K562 (cell line): ENCODE data around the gene CFD. TPM values are rescaled to one million over a fixed set of nuclear protein-coding genes. Genes with fewer than 3 reads are reported as not detected.

Source experiments
- BHLHE40 ChIP-seq: IDR thresholded peaks from 2 replicates; pipeline ENCODE4 v1.6.1; 2011; ENCODE audit warnings: low read length, improper control_type of control experiment
- CBX1 ChIP-seq: sonication (generic); IDR thresholded peaks from 2 replicates; pipeline ENCODE4 v1.6.1; 2016; ENCODE audit warnings: antibody characterized with exemption, low read depth, mild to moderate bottlenecking
- CREM ChIP-seq: IDR thresholded peaks from 2 replicates; pipeline ENCODE4 v1.6.1; 2014; ENCODE audit warnings: antibody characterized with exemption, low read depth
- ETV5 ChIP-seq: sonication (generic); formaldehyde crosslinking; IDR thresholded peaks from 2 replicates; pipeline ENCODE4 v1.4.0; 2020; ENCODE audit warnings: low read depth, mild to moderate bottlenecking, missing genetic modification reagents
- FIP1L1 ChIP-seq: fragments of 200-400 bp; formaldehyde crosslinking; IDR thresholded peaks from 2 replicates; pipeline ENCODE4 v1.6.1; 2018; ENCODE audit warnings: mild to moderate bottlenecking, low read depth, low read length; ENCODE audit not compliant: poor library complexity, severe bottlenecking
- FUS ChIP-seq: fragments of 200-400 bp; formaldehyde crosslinking; optimal IDR thresholded peaks from 2 replicates; pipeline ENCODE3; 2017; ENCODE audit warnings: low read depth, low read length
- HCFC1 ChIP-seq: IDR thresholded peaks from 2 replicates; pipeline ENCODE4 v1.6.1; 2012; ENCODE audit warnings: low read depth, low read length, improper control_type of control experiment
- ILF3 ChIP-seq: fragments of 450-650 bp; IDR thresholded peaks from 2 replicates; pipeline ENCODE4 v1.6.1; 2018; ENCODE audit warnings: antibody characterized with exemption, mild to moderate bottlenecking, moderate library complexity, borderline replicate concordance
- SLC30A9 ChIP-seq: fragments of 250-450 bp; sonication (Bioruptor Pico); IDR thresholded peaks from 2 replicates; pipeline ENCODE4 v1.8.0; 2022; ENCODE audit warnings: mild to moderate bottlenecking, moderate library complexity
- SMARCA4 ChIP-seq: fragments of 450-650 bp; IDR thresholded peaks from 2 replicates; pipeline ENCODE4 v1.6.1; 2016
- TAF1 ChIP-seq: IDR thresholded peaks from 2 replicates; pipeline ENCODE4 v1.6.1; 2011; ENCODE audit warnings: mild to moderate bottlenecking, low read length, moderate library complexity; ENCODE audit not compliant: insufficient read depth, control insufficient read depth, severe bottlenecking; ENCODE audit errors: extremely low read depth
- TAF7 ChIP-seq: fragments of 450-650 bp; IDR thresholded peaks from 2 replicates; pipeline ENCODE4 v1.6.1; 2016; ENCODE audit warnings: missing genetic modification characterization, missing compliant biosample characterization
- TOE1 ChIP-seq, 2 experiments: fragments of 450-650 bp in 1 of 2; sonication (generic) in 1 of 2; formaldehyde crosslinking in 1 of 2; IDR thresholded peaks; 2 replicates each; pipeline versions ENCODE4 v1.7.1 to v1.8.0; 2016 to 2022; ENCODE audit warnings: borderline replicate concordance in 2 of 2, mild to moderate bottlenecking in 2 of 2, antibody characterized with exemption in 1 of 2, inconsistent platforms in 1 of 2, low read depth in 1 of 2, missing genetic modification reagents in 1 of 2, moderate library complexity in 1 of 2
- USF2 ChIP-seq: sonication (generic); formaldehyde crosslinking; IDR thresholded peaks from 2 replicates; pipeline ENCODE4 v1.5.0; 2020; ENCODE audit warnings: missing genetic modification reagents
- ZBTB1 ChIP-seq: sonication (generic); formaldehyde crosslinking; IDR thresholded peaks from 2 replicates; pipeline ENCODE4 v1.8.1; 2023; ENCODE audit warnings: missing genetic modification reagents, low read depth, mild to moderate bottlenecking, borderline replicate concordance
- ZBTB2 ChIP-seq: fragments of 450-650 bp; IDR thresholded peaks from 2 replicates; pipeline ENCODE4 v1.6.1; 2016; ENCODE audit warnings: antibody characterized with exemption
- ZC3H8 ChIP-seq: fragments of 450-650 bp; IDR thresholded peaks from 2 replicates; pipeline ENCODE4 v1.6.1; 2017
- ZFP1 ChIP-seq: fragments of 450-650 bp; formaldehyde crosslinking; IDR thresholded peaks from 2 replicates; pipeline ENCODE4 v1.4.0; 2020; ENCODE audit warnings: mild to moderate bottlenecking, mixed read lengths
- ZFP30 ChIP-seq: fragments of 250-450 bp; sonication (Bioruptor Pico); IDR thresholded peaks from 2 replicates; pipeline ENCODE4 v1.8.0; 2022; ENCODE audit warnings: moderate library complexity, mild to moderate bottlenecking, inconsistent platforms, borderline replicate concordance
- polyA plus RNA-seq, 8 experiments: library from polyadenylated mRNA; depleted of rRNA in 4 of 8; stranded (reverse) in 5 of 8; unstranded in 3 of 8; fragments of >200 nt; fragmentation: Nextera tagmentation in 2 of 8; fragmentation: Illumina TruSeq in 1 of 8; extraction: Ambion mirVana in 2 of 8; extraction: Trizol in 1 of 8; gene quantifications; 2 replicates each; pipeline versions ENCODE4 v1.2.1 to v1.2.3, GENCODE V29; 2011 to 2014; ENCODE audit warnings: inconsistent platforms in 1 of 8, missing spikeins in 1 of 8
- total RNA-seq, 7 experiments: library from RNA; depleted of rRNA in 6 of 7; stranded (reverse); fragments of >200 nt in 6 of 7; fragmentation: Illumina TruSeq in 2 of 7; extraction: Trizol in 2 of 7; gene quantifications; 2 replicates each; pipeline versions ENCODE4 v1.2.1 to v1.2.3, GENCODE V29; 2011 to 2021; ENCODE audit warnings: low replicate concordance in 1 of 7
- TF ChIP-seq, protein P1 (sequence below): sonication (generic); formaldehyde crosslinking; IDR thresholded peaks from 2 replicates; pipeline ENCODE4 v1.8.1; 2023; ENCODE audit warnings: mild to moderate bottlenecking, missing genetic modification reagents
- TF ChIP-seq, protein P2 (sequence below): fragments of 450-650 bp; conservative IDR thresholded peaks from 2 replicates; pipeline ENCODE4 v1.6.1; 2016; ENCODE audit warnings: missing genetic modification characterization, low read depth, mild to moderate bottlenecking, control low read depth, missing compliant biosample characterization

Gene CFD
- total and polyA plus RNA-seq, 9 of the 15 experiments (the other 6 are each of a cell fraction or from before 2014, with no cell fraction given) = 0.52 to 59.4 (median 7.6) TPM

GRCh38 chr19:907183-907853 is 47.9 kb downstream of the CFD start (continued):
- TF ChIP-seq SMARCA4 (peak; percentile 98), SLC30A9 (CRISPR knock-in tag) (no peak), TOE1 (IDR thresholded peaks at IDR 0.05; ENCODE audit: borderline replicate concordance) (peak; percentile 23; the same call in 1 of the 2 replicates), TOE1 (CRISPR knock-in tag; IDR thresholded peaks at IDR 0.05; ENCODE audit: borderline replicate concordance, low read depth) (no peak), FIP1L1 (no peak), TAF1 (peak; percentile 48), CREM (peak; percentile 91), BHLHE40 (peak; percentile 31; the same call in 1 of the 2 replicates), FUS (no peak), HCFC1 (peak; percentile 4; the same call in 1 of the 2 replicates), CBX1 (peak; percentile 84), ILF3 (no peak), ZFP30 (no peak), ETV5 (CRISPR knock-in tag) (peak; percentile 89), ZBTB1 (no peak), USF2 (CRISPR knock-in tag) (no peak), TAF7 (tag) (no peak), ZFP1 (CRISPR knock-in tag) (0 out of 2 replicates have a peak, but pooled peaks have one; percentile 17), ZC3H8 (no peak), ZBTB2 (peak; percentile 61; the same call in 1 of the 2 replicates)
- TF ChIP-seq, protein P1, sequence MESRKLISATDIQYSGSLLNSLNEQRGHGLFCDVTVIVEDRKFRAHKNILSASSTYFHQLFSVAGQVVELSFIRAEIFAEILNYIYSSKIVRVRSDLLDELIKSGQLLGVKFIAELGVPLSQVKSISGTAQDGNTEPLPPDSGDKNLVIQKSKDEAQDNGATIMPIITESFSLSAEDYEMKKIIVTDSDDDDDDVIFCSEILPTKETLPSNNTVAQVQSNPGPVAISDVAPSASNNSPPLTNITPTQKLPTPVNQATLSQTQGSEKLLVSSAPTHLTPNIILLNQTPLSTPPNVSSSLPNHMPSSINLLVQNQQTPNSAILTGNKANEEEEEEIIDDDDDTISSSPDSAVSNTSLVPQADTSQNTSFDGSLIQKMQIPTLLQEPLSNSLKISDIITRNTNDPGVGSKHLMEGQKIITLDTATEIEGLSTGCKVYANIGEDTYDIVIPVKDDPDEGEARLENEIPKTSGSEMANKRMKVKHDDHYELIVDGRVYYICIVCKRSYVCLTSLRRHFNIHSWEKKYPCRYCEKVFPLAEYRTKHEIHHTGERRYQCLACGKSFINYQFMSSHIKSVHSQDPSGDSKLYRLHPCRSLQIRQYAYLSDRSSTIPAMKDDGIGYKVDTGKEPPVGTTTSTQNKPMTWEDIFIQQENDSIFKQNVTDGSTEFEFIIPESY = no peak; the same call in none of the 2 replicates
- TF ChIP-seq, protein P2, sequence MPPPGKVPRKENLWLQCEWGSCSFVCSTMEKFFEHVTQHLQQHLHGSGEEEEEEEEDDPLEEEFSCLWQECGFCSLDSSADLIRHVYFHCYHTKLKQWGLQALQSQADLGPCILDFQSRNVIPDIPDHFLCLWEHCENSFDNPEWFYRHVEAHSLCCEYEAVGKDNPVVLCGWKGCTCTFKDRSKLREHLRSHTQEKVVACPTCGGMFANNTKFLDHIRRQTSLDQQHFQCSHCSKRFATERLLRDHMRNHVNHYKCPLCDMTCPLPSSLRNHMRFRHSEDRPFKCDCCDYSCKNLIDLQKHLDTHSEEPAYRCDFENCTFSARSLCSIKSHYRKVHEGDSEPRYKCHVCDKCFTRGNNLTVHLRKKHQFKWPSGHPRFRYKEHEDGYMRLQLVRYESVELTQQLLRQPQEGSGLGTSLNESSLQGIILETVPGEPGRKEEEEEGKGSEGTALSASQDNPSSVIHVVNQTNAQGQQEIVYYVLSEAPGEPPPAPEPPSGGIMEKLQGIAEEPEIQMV (tag) = no peak
